NCI-H748 (cell line): ENCODE results near the gene ACSM2A.
"Not testable (repeated sequence)": the region's sequence is repeated elsewhere in the genome, so short reads cannot be mapped to it uniquely, and the experiment has no call there.

ENCODE experiments used
- DNase-seq: peaks from one replicate; lab custom pipeline; 2025; ENCODE audit not compliant: unreplicated experiment; lab: John Stamatoyannopoulos, UW

ACSM2A gene

DNA sequence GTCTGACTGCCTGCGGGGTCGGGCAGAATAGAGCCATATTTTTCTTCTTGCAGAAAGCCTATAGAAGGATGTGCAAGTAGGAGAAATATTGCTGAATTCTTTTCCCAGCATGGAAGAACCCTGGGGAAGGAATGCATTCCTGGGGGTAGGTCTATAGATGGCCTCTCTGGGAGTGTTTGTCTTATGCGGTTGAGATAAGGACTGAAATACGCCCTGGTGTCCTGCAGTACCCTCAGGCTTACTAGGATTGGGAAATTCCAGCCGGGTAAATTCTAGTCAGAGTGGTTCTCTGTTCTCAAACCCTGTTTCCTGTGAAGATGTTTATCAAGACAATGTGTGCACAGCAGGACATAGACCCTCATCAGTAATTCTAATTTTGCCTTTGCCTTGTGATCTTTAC lies 2.3 kb downstream of the ACSM2A start:
- not testable (repeated sequence) for DNase-seq

DNA sequence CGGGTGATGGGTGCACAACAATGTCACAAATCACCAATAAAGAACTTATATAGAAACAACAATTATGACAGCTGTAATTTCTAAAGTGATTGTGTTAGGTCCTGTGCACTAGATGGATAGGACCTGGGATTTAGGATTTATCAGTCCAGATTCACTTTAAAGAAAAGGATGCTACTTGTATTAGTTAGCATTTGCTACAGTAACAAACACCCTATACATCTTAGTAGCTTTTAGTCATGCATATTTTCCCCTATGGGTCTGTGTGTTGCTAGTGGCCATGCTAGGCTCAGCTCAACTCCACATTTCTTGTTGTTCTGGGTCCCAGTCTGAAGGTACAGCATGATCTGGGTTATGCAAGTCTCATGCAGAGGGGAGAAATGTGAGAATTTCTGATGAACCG lies 7.9 kb downstream of the ACSM2A start:
- DNase-seq = not testable (repeated sequence)

DNA sequence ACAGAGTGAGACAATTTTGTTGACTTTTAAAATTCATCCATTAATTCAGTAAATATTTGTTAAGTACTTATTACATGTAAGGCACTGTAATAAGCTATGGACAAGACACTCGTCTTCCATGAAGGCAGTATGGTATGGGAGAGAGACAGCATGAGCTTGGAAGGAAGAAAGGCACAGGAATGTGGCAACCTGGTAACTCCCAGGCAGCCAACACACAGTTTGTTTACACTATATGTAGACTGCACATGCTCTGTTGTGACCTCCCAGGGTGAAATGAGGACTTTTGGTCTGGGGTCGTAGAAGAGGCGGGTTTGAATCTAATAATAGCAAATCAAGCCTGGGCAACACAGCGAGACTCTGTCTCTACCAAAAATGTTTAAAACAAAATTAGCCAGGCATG lies 9.0 kb downstream of the ACSM2A start:
- DNase-seq = not testable (repeated sequence)

DNA sequence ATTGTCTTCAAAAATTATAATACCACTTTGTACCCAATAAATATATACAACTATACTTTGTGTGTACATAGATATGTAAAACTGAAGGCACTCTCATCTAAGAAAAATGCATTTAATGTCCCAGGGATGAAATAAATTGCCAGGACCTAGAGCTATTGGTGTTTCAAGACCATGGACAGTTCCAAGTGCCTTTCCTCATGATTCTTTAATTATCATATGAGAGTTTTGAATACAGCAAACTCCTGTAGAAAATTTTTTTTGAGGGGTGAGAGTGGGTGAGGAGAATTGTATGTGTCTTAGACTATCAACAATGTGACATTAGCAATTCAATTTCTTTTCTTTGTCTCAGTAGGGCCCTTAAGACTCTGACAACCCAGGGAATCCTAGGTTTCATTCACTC lies 17.6 kb downstream of the ACSM2A start:
- not testable (repeated sequence) for DNase-seq

DNA sequence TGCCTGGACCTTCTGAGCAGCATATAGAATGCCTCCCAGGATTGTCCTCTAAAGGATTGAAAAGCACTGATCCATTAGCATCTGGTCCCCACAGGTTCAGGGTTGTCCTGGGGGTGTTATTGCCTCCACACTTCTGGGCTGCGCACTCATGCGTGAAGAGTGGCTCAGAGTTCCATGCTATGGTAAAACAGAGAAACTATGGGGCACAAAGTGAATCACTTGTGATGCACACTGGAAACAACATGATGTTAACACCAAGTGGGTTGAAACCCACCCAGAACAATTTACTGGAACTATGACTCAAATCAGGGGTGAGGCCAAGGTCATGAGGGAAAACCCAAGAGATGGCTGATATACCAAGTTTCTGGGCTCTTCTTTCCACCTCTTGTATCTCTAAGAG lies 18.6 kb downstream of the ACSM2A start:
- not testable (repeated sequence) for DNase-seq

DNA sequence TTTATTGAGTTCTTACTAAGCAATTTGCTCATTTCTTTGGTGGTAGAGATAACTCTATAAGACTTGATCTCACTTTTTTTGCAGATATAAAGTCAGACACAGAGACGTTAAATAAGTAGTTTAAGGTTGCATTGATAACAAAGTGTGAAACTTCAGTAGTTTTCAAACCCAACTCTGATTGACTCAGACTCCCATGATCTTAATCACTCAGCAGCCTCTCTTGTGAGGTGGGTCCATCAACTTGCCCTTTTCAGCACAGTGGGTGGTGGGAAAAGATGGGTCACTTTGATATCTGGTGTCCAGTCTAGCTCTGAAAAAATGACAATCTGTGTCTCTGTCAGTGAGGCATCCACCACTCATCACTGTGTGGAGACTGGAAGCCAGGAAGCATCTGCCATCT lies 19.4 kb downstream of the ACSM2A start:
- DNase-seq = not testable (repeated sequence)

DNA sequence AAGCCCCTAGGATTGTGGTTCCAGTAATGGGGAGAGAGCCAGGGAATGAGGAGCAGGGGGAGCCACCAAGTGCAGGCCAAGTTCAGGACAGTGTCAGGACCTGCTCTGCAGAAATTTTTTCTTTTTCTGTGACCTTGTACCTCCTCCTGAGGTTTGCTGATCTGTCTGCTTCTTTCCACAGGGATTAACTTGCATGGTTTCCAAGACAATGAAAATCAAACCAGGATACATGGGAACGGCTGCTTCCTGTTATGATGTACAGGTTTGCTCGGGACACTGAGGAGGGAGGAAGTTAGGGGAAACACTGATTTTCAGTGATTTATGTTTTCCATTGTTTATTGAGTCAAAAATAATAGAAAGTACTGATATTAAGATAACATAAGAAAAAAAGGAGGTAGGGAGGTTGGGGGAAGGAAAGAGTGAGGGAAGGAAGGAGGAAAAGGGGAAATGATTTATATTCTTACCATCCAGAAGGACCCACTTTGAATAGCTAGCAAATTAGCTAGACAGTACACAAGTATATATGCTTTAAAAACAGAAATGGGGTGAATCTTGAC lies 25.9 kb downstream of the ACSM2A start:
- not testable (repeated sequence) for DNase-seq

DNA sequence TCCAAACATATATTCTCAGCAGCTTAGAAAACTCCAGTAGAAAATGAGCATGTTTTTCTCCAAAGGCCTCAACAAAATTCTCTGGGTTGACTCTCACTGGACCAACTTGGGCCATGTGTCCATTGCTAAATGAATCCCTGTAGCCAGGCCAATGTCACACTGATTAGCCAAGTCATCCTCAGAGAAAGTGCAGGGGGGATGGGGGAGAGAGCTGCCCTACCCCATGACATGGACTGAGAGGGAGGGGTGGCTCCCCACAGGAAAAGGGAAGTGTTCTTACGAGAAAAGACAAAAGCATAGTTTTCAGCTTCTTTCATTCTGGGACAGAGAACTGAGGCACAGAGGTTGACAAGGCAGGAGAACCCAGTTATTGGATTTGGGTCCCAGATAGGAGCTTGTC lies 32.7 kb downstream of the ACSM2A start:
- not testable (repeated sequence) for DNase-seq

DNA sequence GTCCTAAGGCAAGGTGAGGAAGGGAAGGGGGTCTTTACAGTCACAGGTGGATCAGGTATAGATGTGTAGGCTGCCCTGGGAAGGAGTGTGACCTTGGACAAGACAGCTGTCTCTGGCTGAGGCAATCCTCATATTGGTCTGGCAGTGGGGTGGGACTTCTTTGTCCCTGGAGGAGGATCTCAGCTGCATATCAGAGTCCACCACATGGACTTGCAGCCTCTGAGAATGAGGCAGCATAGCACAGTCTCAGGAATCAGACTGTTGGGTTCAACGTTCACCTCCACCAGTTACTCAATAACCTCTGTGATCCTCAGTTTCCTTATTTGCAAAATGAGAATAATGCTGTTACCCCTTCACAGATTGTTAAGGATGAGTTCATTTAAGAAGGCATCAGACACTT lies 33.4 kb downstream of the ACSM2A start:
- DNase-seq = no peak

DNA sequence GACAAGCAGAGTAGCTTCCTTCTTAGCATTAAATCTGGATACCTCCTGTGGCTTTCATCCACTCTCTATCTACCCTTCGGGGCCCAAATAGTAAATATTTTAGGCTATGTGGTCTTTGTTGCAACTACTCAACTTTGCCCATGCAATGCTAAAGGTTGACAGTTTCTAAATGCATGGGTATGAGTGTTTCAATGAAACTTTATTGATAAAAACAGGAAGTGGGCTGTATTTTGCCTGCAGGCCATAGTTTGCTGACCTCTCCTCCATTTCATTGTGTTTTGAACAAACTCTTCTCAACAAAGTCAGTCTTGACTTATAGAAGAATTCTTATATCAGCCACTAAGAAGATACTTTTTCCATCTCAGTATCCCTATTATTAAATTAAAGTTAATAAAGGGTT lies 34.1 kb downstream of the ACSM2A start:
- no peak for DNase-seq

DNA sequence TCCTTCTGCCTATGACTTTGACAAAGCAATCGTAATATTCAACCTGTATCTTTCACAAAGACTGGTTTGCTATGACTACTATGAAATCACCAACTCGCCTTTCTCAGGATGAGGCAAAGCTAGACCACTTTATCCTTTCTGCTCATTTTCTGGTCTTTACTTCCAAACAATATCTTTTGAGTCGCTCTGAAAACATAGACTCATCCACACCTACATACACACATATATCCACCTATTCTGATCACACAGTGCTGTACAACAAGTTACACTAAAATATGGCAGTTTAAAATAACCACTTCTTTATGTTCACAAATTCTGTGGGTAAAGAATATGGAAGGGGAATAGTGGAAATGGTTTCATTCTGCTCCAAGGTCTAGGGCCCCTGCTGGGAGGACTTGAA lies 39.7 kb downstream of the ACSM2A start:
- DNase-seq = not testable (repeated sequence)

DNA sequence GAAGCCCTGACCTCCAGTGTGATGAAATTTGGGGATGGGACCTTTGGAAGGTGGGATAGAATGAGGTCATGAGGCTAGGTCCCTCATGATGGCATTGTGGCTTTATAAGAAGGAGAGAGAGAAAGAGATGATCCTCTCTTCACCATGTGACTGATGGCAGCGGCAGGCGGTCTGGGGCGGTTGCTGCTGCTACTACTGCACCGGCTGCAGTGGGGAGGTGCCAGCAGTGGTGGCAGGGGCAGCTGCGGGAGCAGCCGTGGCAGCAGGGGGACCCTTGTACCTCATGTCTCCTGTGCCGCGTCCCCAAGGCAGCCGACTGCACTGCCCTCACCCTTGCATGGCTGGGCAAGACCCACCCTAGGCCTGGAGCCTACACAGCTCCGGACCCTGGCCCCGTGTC lies 40.1 kb downstream of the ACSM2A start:
- not testable (repeated sequence) for DNase-seq

DNA sequence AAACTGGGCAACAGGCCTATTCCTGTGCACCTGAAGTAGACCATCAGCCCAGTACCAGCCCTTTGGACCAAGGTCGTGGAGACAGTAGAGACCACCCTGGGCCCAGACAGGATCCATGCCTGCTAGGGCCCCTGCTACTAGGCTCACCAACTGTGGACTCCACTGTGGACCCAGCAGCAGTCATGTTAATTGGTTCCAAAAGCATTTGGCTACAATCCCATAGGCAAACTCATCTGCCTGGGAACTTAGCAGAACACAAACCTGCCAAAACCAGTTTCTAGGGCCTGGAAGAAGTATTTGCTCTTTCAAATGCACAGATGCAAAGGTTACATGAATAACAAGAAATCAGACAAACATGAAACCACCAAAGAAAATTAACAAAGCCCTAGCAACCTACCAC lies 53.1 kb downstream of the ACSM2A start:
- DNase-seq = no peak

DNA sequence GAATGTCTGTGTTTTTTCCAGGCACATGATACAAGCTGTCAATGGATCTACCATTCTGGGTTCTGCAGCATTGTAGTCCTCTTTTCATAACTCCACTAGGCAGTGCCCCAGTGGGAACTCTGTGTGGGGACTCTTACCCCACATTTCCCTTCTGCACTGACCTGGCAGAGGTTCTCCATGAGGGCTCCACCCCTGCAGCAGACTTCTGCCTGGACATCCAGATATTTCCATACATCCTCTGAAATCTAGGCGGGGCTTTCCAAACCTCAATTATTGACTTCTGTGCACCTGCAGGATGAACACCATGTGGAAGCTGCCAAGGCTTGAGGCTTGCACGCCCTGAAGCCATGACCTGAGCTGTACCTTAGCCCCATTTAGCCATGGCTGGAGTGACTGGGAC lies 56.0 kb downstream of the ACSM2A start:
- no peak for DNase-seq

DNA sequence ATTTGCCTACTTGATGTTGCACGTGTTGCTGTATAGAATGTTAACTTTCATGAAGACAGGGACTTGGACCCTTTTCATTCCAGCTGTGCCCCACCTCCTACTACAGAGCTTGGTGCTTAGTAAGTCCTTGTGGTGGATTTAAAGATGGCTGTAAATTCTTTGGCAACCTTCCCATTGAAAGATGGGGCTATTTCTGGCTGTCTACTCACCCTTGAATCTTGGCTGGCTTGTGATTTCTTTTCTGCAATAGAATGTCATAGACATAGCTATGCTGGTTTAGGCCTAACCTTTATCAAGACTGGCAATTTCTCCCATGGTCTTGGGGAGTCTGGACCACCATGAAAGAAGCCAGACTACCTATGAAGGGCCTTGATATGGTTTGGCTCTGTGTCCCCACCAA lies 59.0 kb downstream of the ACSM2A start:
- no peak for DNase-seq

DNA sequence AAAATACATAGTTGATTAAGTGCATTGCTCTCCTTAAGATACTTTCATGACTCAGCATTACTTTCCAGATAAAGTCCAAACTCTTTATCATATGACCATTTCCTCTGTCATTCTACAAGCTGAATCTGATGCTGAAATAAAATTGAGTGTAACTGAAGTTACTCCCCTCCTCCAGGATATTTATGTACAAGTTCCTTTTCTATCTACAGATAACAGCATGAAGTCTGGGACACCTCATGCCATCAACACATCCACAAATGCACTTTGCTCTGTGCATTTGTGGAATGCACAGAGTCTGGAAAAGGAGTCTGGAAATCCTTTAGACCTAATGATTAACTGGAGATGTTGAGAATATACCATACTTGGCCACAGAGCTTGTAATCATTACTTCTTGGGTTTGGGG lies 64.4 kb downstream of the ACSM2A start:
- no peak for DNase-seq

DNA sequence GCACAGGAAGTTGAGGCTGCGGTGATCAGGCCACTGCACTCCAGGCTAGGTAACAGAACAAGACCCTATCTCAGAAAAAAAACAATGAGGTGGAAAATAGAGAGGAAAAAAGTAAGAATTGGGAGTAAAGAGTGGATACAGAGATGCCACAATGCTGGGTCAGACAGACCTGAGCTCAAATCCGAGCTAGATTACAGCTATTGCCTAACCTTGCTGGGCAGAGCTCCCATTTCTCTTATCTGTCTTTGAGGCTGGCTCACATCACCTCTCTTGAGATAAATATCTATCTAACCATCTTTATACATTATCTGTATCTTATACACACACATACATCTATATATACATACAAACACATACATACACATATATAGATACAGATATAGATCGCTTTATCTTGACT lies 65.8 kb downstream of the ACSM2A start:
- DNase-seq = no peak

DNA sequence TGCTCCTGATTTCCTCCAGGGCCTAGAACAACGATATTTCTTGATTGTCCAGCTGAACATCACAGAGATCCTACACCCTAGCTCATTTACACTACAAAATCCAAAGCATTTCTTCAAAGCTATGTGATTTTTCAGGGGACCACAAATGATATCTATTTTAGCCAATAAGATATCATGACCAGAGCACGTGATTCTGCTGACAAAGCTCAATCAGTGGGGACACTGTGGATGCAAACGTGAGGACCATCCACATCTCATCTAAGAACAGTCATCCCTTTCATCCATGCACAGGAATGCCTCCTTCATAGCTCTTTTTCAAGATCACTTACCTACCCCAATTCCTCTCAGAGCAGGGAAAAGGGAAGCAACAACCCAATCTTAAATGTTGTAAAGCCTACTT lies 67.9 kb downstream of the ACSM2A start:
- DNase-seq = no peak

DNA sequence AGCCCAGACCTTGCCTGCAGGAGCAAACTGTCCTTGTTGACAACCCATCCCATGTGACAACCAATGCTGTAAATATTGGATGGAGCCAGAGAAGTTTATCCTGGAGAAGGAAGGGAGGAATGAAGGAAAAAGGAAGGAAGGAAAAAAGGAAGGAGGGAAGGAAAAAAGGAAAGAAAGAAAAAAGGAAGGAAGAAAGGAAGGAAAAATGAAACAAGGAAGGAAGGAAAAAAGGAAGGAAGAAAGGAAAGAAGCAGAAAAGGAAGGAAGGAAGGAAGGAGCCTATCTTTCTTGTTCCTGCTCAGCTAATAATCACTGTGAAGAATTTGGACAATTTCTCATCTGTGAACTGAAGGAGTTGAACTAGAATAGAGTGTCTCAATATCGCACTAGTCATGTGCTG lies 68.8 kb downstream of the ACSM2A start:
- DNase-seq = no peak

DNA sequence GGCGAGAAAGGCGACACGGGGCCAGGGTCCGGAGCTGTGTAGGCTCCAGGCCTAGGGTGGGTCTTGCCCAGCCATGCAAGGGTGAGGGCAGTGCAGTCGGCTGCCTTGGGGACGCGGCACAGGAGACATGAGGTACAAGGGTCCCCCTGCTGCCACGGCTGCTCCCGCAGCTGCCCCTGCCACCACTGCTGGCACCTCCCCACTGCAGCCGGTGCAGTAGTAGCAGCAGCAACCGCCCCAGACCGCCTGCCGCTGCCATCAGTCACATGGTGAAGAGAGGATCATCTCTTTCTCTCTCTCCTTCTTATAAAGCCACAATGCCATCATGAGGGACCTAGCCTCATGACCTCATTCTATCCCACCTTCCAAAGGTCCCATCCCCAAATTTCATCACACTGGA lies 80.5 kb downstream of the ACSM2A start:
- not testable (repeated sequence) for DNase-seq

DNA sequence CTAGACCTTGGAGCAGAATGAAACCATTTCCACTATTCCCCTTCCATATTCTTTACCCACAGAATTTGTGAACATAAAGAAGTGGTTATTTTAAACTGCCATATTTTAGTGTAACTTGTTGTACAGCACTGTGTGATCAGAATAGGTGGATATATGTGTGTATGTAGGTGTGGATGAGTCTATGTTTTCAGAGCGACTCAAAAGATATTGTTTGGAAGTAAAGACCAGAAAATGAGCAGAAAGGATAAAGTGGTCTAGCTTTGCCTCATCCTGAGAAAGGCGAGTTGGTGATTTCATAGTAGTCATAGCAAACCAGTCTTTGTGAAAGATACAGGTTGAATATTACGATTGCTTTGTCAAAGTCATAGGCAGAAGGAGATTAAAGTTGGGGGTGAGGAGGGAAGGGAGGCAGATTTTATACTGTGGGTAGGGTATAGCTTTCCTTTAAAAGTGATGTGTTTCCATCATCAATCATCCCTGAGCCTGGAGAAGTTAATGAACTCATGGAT lies 81.0 kb downstream of the ACSM2A start:
- not testable (repeated sequence) for DNase-seq

DNA sequence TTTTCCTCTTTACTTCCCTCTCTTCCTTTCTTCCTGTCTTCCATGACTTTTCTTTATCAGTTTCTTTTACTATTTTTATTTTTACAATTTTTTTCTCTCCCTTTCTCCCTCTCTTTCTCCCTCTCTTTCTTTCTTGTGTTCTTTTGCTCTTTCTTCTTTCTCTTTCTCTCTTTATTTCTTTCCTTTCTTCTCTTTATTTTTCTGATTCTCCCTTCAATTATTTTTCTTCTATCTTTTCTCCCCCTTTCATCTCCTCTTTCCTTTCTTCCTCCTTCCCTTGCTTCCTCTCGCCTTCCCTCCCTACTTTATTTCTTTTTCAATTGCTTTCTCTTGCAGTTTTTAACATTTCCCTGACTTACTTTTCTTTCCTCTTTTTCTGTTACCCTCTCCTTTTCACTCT lies 85.3 kb downstream of the ACSM2A start:
- DNase-seq = not testable (repeated sequence)
